OCI-LY3 (cell line): ENCODE measurements around the gene AKNAD1.

ENCODE experiments used
- H2AFZ ChIP-seq: fragments of 200-600, 300-600 bp; shearing (Covaris generic); 2 replicates; pipeline ENCODE4 v1.6.0; 2014; ENCODE audit warnings: antibody characterized with exemption, low read depth, low read length
- H3K27ac ChIP-seq: fragments of 200-600, 300-600 bp; sonication (generic); 2 replicates; pipeline ENCODE4 v1.5.1; 2014; ENCODE audit warnings: mild to moderate bottlenecking, low read length, moderate library complexity, mixed read lengths
- H3K27me3 ChIP-seq: fragments of 200-600, 300-600 bp; sonication (generic); 2 replicates; pipeline ENCODE4 v1.6.1; 2014; ENCODE audit warnings: low read depth, low read length, mixed read lengths
- H3K36me3 ChIP-seq: fragments of 200-600, 300-600 bp; sonication (generic); replicated peaks from 2 replicates; pipeline ENCODE3; 2014; ENCODE audit warnings: low read depth, low read length, mixed read lengths
- H3K4me1 ChIP-seq: fragments of 300-600, 200-600 bp; sonication (generic); 2 replicates; pipeline ENCODE4 v1.6.1; 2014; ENCODE audit warnings: low read length, mixed read lengths
- H3K4me2 ChIP-seq: fragments of 200-600, 300-600 bp; sonication (generic); 2 replicates; pipeline ENCODE4 v1.6.1; 2014; ENCODE audit warnings: low read length, mixed read lengths
- H3K4me3 ChIP-seq: fragments of 300-600, 200-600 bp; sonication (generic); 2 replicates; pipeline ENCODE4 v1.5.1; 2014; ENCODE audit warnings: antibody characterized with exemption, mild to moderate bottlenecking, low read length, moderate library complexity
- H3K79me2 ChIP-seq: fragments of 300-600, 200-600 bp; shearing (Covaris generic); 2 replicates; pipeline ENCODE4 v1.6.1; 2014; ENCODE audit warnings: mild to moderate bottlenecking, low read length, mixed read lengths
- H3K9ac ChIP-seq: fragments of 300-600, 200-600 bp; shearing (Covaris generic); 2 replicates; pipeline ENCODE4 v1.6.0; 2014; ENCODE audit warnings: mild to moderate bottlenecking, low read length, moderate library complexity
- H3K9me3 ChIP-seq: fragments of 200-600, 300-600 bp; shearing (Covaris generic); 2 replicates; pipeline ENCODE4 v1.6.1; 2014; ENCODE audit warnings: low read length, mixed read lengths; ENCODE audit not compliant: insufficient read depth
- H4K20me1 ChIP-seq: fragments of 200-600, 300-600 bp; sonication (generic); 2 replicates; pipeline ENCODE4 v1.6.1; 2016; ENCODE audit warnings: low read length, mixed read lengths; ENCODE audit not compliant: insufficient read depth
- CTCF ChIP-seq: fragments of 200-600, 300-600 bp; sonication (generic); IDR thresholded peaks from 2 replicates; pipeline ENCODE4 v1.5.1; 2014; ENCODE audit warnings: antibody characterized with exemption, low read length, low read depth
- EZH2phosphoT487 ChIP-seq: fragments of 200-600 bp; shearing (Covaris generic); IDR thresholded peaks from 2 replicates; pipeline ENCODE4 v1.6.1; 2018; ENCODE audit warnings: antibody characterized with exemption, mixed run types, low read depth

AKNAD1 gene

DNA sequence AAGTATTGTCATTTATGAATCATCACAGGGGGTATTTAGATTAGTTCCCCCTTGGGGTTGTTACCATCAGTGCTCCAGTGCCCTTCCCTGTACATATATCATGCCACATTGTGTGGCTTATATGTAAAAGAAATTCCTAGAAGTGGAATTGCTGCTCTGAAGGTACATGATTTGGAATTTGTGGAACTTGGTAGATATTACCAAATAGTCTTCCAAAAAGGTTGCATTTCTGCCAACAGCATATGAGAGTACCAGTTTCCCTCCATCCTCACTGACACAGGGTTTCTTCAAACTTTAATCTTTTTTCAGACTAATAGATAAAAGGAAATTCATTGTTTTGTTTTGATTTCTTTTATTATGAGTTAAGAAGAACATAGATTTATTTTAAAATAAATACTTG lies 41.3 kb downstream of the AKNAD1 start:
- H3K27me3 ChIP-seq: no peaks in the 10 kb centered on the region
- no peak overlapping the region for H2AFZ ChIP-seq
- H3K36me3 ChIP-seq: no peaks in the 10 kb centered on the region
- H4K20me1 ChIP-seq: no peaks in the 10 kb centered on the region
- H3K9ac ChIP-seq: no peak overlapping the region
- no peak overlapping the region for H3K27ac ChIP-seq
- H3K4me3 ChIP-seq: no peak overlapping the region
- H3K9me3 ChIP-seq: no peaks in the 10 kb centered on the region
- H3K4me2 ChIP-seq: 0 out of 2 replicates have a peak overlapping the region, but pooled peaks have one; percentile 12
- no peaks in the 10 kb centered on the region for H3K79me2 ChIP-seq
- H3K4me1 ChIP-seq: peaks cover 16% of the 10 kb centered on the region
- no peak for TF ChIP-seq CTCF
- TF ChIP-seq EZH2phosphoT487: no peak

- no peaks in the 10 kb centered on the region for H3K27me3 ChIP-seq
- 0 out of 2 replicates have a peak overlapping the region, but pooled peaks have one; percentile 12 for H3K4me2 ChIP-seq
- H3K79me2 ChIP-seq: no peaks in the 10 kb centered on the region
- no peak overlapping the region for H3K9ac ChIP-seq
- no peak overlapping the region for H3K4me3 ChIP-seq
- no peaks in the 10 kb centered on the region for H4K20me1 ChIP-seq
- no peaks in the 10 kb centered on the region for H3K36me3 ChIP-seq
- no peak overlapping the region for H3K27ac ChIP-seq
- TF ChIP-seq CTCF (no peak), EZH2phosphoT487 (no peak)
- peaks cover 16% of the 10 kb centered on the region for H3K4me1 ChIP-seq
- no peak overlapping the region for H2AFZ ChIP-seq
- no peaks in the 10 kb centered on the region for H3K9me3 ChIP-seq
These were observed 42.4 kb downstream of the AKNAD1 start for GRCh38 chr1:108814343-108815125.

- Histone ChIP-seq H3K9me3 (no peaks in the 10 kb centered on the region), H2AFZ (no peak overlapping the region), H3K4me1 (peaks cover 16% of the 10 kb centered on the region), H3K36me3 (no peaks in the 10 kb centered on the region), H4K20me1 (no peaks in the 10 kb centered on the region), H3K4me3 (no peak overlapping the region), H3K79me2 (no peaks in the 10 kb centered on the region), H3K9ac (no peak overlapping the region), H3K27ac (no peak overlapping the region), H3K4me2 (no peak overlapping the region), H3K27me3 (no peaks in the 10 kb centered on the region)
- TF ChIP-seq CTCF: no peak
- no peak for TF ChIP-seq EZH2phosphoT487
These were observed 43.6 kb downstream of the AKNAD1 start for GRCh38 chr1:108813326-108813725.

DNA sequence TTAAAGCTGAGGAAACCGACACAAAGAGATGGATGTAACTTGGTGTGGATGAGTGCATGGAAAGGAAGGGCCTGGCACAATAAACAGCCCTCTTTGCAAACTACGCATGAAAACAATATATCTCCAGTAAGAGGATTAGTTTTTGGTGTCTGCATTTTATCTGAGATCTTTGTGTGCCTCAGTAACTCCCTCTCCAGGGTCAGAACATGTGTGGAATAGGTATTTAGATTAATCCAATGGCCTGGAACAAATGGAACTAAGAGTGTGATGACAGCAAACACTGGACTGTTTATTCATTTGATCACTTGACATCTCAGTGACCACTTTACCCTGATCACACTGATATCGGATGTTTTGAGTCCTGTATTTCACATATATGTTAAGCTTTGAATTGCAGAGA lies 45.3 kb downstream of the AKNAD1 start:
- H3K9me3 ChIP-seq: no peaks in the 10 kb centered on the region
- TF ChIP-seq CTCF (no peak), EZH2phosphoT487 (no peak)
- H3K4me3 ChIP-seq: no peak overlapping the region
- H3K27me3 ChIP-seq: no peaks in the 10 kb centered on the region
- H3K4me1 ChIP-seq: peaks cover 11% of the 10 kb centered on the region
- no peaks in the 10 kb centered on the region for H4K20me1 ChIP-seq
- no peak overlapping the region for H3K9ac ChIP-seq
- H3K36me3 ChIP-seq: no peaks in the 10 kb centered on the region
- H3K27ac ChIP-seq: no peak overlapping the region
- no peaks in the 10 kb centered on the region for H3K79me2 ChIP-seq
- no peak overlapping the region for H3K4me2 ChIP-seq
- H2AFZ ChIP-seq: no peak overlapping the region
